HG03064 (cell line): ENCODE results near the gene CLSTN1.

Source experiments
- ATAC-seq: cut with Tn5 transposase; IDR thresholded peaks from one replicate; pipeline ENCODE4 v1.9.1; 2021; ENCODE audit warnings: low read depth; ENCODE audit not compliant: unreplicated experiment

The CLSTN1 gene

DNA sequence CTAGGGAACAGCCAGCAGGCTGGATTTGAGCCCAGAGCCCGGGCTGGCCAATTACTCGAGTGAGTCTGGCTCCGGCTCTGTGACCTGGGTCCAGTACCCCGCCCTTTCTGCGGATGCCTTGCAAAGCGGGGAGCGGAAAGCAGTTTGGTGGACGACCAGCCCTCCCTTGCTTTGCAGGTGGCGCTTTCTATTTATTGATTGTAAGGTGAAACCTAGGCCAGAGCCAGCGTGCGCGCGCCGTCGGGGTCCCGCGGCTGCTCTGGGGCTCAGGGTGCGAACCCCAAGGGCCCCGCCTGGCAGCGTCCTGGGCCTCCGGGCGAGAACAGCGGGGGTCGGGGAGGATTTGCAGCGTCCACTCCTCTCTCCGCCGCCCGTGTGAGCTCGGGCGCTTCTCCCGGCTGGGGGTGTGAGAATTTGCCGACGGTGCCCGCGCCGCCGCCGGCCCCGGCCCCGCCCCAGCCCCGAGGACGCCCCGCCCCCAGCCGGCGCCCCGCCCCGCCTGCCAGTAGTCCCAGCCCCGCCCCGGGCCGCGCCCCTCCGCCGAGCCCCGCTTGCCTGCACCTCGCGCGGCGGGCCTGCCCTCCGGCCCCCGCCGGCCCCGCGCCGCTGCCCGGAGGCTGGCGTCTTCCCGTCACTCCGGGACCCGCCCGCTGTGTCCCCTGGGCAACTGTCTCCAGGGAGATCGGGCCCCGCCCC is 134.6 kb downstream of the CLSTN1 start:
- ATAC-seq: peak; percentile 50

- ATAC-seq: no peak
These were observed 135.2 kb downstream of the CLSTN1 start for GRCh38 chr1:9688599-9688998.

GRCh38 chr1:9687874-9688582 is 135.7 kb downstream of the CLSTN1 start:
- ATAC-seq: no peak

DNA sequence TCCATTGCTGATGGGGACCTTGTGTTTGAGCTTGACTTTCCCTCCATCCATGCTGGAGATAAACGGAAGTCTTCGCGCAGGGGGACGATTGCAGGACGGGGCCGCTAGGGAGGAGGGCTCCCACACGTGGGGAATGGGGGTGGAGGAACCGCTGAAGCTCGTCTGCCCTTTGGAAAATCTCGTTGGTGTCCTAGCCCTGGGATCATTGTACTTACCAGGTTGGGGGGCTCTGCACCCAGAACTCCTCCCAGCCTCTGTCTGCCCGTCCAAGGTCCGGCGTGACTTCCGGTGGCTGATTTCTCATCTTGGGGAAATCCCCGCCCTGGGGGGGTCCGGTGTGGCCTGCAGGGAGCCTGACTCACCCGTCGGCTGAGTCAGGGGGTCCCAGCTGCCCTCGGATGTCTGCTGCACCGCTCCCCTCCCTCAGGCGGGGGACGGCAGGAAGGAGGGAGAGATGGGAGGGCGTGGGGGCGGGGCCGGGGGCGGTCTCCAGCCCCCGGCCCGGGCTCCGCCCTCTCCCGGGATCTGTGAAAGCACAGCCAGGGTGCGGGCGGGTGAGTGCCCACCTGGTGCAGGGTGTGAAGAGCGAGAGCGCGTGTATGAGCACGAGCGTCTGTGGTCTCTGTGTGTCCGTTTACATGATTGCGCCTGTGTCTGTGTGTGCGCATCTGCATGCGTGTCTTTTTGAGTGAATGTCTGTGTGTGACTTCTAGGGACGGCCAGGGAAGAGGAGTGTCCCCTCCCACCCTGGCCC is 136.5 kb downstream of the CLSTN1 start:
- ATAC-seq: no peak

DNA sequence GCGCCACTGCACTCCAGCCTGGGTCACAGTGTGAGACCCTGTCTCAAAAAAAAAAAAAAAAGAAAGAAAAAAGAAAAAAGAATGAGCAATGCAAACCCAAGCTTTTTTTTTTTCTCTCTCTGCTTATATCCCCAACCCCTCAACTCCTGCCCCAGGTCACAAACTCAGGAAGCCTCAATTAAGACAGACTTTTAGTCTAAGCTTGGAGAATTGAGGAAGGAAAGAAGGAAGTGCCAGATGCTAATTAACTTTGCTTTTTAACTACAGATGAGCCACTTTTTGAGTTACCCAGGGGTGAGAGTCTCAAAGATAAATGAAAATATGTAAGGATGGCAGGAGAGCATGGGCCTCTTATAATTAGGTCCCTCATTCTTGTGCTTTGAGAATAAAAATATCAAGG is 139.0 kb downstream of the CLSTN1 start:
- ATAC-seq: no peak

DNA sequence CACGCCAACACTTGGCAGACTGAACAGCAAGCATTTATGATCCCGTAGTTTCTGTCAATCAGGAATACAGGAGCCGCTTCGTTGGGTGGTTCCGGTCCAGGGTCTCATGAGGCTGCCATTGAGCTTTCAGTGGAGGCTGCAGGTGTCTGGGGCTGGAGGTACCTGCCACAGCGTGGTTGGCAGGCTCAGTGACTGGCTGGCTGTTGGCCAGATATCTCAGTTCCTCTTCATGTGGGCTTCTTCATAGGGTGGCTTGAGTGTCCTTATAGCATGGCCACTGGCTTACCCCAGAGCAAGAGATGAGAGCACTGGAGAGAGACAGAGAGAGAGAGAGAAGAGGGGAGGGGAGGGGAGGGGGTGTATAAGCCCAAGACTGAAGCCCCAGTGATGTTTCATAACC is 142.9 kb downstream of the CLSTN1 start:
- no peak for ATAC-seq

DNA sequence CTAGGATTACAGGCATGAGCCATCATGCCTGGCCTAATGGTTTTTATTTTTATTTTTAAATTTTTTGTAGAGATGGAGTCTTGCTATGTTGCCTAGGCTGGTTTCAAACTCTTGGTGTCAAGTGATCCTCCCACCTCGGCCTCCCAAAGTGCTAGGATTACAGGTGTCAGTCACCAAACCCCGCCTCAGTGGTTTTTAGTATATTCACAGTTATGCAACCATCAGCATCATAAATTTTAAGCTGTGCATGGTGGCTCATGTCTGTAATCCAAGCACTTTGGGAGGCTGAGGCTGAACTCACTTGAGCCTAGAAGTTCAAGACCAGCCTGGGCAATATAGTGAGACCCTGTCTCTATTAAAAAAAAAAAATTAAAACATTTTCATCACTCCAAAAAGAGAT is 143.7 kb downstream of the CLSTN1 start:
- no peak for ATAC-seq
